ENCODE measurements around the gene WDR1. TPM values are rescaled to one million over a fixed set of nuclear protein-coding genes. Genes with fewer than 3 reads are reported as not detected.

WDR1 gene
- total RNA-seq, 1 experiment from 2014 or later, result 335 TPM

GRCh38 chr4:10085828-10086505 lies 30.6 kb downstream of the WDR1 start:
- no peak for DNase-seq (ENCODE audit: low read depth)

DNA sequence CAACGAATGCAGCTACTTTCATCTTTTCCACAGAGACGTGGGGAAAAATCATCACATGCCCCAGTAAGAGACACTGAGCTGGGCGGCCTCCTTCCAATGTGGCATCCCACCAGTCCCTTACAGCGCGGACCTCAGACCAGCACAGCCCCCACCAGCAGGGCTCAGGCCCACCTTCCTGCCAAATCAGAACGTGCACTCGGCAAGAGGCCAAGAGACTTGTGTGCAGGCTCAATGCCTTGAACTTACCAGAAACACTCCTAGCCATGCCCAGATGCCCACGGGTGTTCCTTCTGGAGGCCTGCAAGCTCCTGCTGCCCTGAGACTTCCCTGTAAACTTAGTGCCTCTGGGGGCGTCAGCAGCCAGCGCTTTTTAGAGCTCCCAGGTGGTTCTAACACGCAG lies 31.2 kb downstream of the WDR1 start:
- no peak for DNase-seq (ENCODE audit: low read depth)

DNA sequence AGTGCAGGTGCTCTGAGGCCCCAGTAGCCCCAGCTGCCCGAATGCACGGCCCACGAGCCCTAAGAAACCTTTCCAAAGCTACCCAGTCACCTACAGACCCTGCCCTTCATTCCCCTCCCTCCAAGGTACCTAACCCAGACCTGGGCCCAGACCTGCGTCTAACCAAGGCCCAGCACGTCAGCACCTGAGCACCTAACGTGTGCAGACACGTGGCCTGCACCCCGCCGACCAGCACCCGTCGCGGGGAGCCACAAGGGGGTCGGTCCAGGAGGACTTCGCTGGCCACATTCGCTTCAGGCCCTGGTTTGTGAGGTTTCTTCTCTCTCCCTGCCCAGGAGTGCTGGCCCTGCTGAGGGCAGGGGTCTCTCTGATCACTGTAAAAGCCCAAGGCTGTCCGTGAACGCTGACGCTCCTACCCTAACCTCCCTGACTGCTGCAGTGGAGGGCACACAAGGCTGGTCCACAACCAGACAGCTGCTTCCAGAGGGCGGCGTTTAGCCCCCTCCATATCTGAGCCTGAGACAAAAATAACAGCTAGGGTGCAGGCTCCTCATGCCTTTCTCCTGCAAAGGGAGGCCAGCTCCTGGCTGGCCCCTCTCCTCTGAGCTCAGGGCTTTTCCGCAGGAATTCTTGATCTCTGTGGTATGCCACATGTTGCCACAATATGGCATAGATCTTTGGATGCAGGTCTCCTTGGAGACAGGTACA lies 31.8 kb downstream of the WDR1 start:
- DNase-seq (ENCODE audit: low read depth), result no peak

DNA sequence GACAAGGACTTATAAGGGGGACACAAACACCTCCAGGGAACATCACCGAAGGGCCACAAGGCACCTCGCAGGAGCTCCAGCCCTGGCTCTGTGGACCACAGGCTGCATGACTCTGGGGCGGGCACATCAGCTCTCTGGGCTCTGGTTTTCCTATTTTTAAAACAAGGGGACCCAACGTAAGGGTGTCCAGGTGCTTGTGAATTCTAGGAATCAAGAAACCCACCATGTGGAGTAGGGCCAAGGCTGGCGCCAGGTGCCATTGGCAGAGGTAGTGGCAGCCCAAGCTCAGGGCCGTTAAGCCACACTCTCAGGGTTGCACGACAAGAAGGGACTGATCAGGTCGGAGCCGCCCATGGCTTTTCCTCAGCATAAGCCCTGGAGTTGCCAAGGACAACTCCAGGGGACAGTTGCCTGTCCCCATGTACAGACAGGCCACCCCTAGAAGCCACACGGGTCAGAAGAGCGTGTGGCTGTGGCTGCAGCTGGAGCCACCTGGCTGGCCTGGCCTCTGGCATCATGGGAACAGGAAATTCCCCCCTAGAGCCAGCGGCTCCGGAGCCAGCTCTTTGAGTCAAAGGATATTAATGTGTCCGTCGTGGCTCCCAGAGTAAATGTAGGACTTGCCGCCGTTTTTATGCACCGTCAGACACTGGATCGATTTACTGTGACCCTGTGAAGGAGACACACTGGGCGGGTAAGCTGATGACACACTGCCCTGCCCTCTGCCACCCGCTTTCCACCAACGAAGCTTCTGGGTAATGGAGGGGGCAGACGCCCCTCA lies 32.5 kb downstream of the WDR1 start:
- DNase-seq (ENCODE audit: low read depth), result no peak

GRCh38 chr4:10083331-10083771 lies 33.2 kb downstream of the WDR1 start:
- DNase-seq (ENCODE audit: low read depth), result no peak

DNA sequence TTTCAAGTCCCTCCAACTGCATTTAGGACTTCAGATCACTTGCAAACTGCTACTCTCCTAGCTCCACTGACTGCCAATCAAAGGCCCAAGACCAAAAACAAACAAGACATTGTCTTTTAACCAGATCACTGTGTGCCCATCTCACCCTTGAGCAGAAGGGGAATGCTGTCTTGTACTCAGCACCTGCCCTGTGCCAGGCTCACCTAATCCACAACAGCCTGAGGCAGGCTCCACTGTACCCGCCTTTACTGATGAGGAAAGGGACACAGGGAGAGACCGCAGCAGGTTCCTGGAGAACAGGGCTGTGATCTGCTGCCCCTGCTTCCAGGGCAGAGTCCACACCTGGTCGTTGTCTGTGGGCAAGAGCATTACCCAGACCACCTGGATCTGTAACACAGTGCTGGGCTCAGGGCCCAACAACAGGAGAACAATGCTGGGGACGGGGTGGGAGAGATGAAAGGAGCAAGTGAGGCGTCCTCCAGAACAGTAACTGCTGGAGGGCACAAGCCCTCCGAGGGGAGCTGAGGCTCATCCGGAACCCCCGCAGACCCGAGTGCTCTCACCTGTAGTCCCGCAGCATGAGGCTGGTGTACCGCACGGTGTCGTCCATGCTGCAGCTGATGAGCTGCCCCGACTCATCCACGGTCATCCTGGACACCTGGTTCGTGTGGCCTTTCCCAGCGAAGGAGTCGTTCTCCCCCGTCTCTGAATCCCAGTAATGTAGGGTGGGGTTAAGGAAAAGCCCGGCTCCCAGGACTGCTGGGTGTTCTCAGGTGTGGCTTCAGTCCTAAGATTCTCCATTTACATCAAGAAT lies 33.9 kb downstream of the WDR1 start:
- no peak for DNase-seq (ENCODE audit: low read depth)

DNA sequence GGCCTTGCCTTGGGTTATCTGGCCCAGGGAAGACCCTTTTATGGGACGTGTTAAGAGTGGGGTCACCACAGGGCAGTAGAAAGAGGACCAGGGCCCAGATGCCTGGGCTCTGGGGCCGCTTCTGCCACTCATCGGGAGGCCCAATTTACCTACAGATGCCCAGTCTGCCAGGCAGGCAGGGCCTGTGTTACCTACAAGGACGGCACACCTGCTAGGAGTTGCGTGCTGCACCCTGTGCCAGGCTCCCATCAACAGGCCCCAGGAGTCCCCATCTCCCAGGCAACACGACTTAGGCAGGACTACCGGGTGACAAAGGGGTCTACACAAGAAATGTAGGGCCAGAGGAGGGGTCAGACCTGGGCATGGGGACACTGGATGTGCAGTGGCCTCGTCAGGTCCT lies 34.6 kb downstream of the WDR1 start:
- DNase-seq (ENCODE audit: low read depth), result no peak

GRCh38 chr4:10081218-10081606 lies 35.4 kb downstream of the WDR1 start:
- no peak for DNase-seq (ENCODE audit: low read depth)

DNA sequence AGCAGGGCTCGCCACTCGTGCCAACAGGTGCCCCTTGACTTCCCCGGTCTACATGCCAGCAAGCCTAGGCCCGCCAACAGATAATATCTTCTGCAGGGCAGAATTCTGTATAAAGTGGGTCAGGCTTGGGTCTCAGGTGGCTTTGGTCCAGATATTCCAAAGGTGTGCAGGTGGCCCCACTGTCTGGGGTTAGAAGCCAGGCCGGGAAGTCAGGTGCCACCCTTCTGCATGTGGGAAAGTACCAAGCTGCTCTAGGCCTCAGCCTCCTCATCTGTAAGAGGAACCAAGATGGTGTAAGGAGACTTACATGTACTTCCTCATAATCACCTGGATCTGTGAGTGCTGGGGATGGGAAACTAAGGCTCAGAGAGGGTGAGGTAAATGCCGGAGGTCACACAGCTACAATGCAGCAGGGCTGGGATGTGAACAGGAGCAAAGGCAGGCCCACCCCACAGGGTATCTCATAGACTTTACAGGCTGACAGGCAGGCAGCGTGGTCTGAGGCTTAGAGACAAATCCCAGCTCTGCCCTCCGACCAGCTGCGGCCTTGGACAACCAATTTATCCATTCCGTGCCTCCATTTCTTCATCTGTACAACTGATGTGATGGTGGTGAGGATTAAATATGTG lies 35.9 kb downstream of the WDR1 start:
- DNase-seq (ENCODE audit: low read depth), result no peak

DNA sequence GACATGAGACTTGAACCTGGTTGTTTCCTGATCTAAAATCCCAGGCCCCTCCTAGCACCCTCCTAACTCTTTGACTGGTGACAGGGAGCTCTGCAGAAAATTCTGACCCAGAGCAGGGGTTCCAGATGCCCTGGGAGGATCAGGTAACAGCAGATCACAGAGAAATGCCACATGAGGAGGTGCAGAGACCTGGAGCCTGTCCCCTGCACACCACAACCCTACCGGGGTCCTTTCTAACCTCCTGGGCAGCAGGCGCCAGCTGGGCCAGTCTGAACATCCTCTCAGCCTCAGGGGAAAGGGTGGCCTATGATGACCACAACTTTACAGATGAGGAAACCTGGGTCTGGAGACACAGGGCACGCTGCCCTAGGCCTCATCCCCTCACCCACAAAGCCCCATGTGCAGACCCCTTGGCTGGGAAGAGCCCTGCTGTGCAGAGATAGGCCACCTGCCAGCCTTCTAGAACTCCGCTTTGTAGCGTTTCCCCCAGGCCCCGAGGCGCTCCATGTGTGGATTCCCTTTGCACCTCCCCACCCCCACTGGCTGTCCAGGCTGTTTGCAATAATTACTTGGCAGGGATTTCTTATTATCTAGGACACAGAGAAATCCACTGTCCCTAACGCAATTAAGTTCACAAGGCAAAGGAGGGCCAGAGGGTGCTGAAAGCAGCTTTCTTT lies 36.5 kb downstream of the WDR1 start:
- DNase-seq (ENCODE audit: low read depth), result no peak

DNA sequence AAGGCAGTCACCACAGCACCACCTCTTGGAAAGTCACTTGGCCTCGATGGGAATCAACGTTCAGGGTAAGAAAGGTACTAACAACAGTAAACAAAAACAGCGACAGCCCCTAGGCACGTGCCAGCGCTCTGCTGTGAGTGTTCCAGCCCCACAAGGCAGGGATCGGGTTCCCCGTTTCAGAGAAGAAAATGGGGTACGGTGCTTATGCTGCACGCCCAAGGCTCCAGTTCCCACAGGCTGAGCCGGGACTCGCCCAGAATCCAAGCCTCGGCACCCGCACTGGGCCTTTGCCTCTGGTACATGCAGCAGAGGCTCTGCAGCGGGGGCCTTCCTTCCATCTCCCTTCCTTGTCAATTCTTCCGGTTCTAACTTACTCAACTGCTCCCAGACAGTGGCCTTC lies 37.3 kb downstream of the WDR1 start:
- no peak for DNase-seq (ENCODE audit: low read depth)

- DNase-seq (ENCODE audit: low read depth), result no peak
These were observed 37.9 kb downstream of the WDR1 start for GRCh38 chr4:10078481-10079233.

- DNase-seq (ENCODE audit: low read depth), result no peak
These were observed 38.9 kb downstream of the WDR1 start for GRCh38 chr4:10077483-10078335.

DNA sequence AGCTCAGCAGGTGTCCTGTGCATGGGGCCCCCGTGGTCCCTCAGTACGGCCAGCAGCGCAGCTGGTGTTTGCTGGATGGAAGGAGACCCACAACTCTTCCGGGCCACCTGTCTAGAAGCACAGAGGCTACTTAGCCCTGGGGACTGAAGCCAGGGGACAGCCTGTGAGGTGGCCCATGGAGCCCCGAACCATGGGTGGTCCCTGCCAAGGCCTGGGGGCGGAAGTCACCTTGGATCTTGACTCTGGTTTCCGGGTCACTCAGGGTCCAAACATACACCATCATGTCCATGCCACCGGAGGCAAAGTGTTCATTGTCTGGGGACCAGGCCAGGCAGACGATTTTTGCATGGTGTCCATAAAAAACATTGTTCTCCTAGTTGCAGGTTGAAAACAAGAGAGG lies 39.5 kb downstream of the WDR1 start:
- DNase-seq (ENCODE audit: low read depth), result no peak

DNA sequence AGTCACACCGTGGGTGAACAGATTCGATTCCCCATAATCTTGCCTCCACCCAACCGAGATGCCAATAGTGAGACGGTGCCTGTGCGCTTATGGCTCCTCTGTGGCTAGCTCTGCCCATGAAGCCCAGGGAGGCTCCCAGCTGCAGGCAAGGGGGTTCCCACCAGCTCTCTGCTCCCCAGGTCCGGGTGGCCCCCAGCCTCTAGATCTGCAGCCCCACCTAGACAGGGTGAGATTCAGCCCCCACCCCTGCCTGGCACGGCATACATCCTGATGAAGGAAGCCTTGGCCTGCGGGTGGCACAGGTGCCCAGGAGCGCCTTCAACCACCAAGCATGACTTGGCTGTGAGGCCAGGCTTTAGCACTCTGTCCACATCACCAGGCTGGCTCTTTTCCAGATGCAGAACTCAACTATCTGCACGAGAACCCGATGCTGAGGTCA lies 40.6 kb downstream of the WDR1 start:
- peak; percentile 30 for DNase-seq (ENCODE audit: low read depth)

DNA sequence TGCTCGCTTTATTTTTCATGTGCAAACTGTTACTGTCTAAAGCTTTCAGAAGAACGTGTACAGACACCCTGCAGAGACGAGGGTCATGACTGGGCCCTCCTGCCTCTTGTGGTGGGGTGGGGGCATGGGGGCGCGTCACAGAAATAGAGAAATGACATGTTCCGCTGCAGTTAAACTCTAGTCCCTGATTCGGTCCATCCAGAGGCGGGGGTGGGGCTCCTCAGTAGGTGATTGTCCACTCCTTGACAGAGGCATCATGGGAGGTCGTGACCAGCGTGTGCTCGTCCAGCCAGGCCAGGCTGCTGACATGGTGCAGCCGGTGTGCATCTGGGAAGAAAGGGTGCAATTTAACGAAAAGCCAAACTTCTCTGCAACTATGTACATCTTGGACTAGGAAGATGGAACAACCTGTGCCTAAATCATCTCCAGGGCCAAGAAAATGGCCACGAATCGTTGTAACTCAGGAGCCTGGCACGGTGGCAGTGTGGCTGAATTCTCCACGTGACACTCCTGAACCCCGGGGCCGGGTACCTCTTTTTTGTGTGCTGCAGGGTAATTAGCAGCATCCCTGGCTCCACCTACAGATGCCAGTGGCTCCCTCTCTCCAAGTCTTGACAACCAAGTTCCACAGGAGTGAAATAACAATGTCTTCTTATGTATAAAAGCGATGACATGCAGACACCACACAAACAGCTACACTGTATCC lies 41.3 kb downstream of the WDR1 start:
- no peak for DNase-seq (ENCODE audit: low read depth)

DNA sequence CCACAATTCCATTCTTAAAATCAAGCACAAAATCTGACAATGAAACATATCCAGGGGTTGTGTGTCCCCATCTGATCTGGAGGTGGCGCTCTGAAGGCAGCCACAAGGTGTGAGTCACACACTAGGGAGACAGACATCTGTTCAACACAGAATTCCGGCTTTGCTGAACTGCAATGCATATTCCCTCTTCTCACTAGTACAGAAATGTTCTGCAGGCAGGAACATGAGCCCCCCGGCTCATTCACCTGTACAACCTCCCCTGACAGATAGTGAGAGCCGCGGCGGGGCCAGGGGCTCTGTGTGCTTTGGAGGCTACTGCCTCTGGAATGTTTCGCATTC lies 41.9 kb downstream of the WDR1 start:
- DNase-seq (ENCODE audit: low read depth), result peak; percentile 77

DNA sequence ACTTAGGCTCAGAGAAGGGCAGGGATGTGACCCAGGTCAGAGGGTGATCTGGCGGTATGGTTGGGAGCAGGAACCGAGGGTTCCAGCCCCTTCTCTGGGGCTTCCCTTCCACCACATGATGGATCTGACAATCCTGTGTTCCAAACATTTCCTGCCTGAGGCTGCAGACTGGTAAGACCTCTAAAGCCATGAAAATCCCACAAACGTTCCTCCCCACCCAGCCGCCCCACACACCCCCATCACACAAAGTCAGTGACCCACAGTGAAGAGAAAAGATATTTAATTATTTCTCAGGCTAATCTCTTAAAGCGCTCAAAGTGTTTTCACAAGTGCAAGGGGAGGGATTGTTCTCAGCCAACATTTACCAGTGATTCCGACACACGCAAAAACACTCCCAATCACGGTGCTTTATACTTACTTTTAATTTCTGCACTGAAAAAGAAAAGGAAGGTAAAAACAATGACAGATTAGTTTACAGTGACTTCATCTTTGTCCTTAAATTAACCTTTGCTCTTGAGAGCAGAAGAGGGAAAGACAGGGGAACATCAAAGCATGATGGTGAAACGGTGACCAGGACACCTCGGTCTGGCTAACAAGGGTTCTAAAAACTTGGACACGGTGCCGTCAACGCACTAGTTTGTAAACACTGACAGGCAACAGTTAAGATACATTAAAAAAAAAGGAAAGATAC lies 42.4 kb downstream of the WDR1 start:
- no peak for DNase-seq (ENCODE audit: low read depth)

Measured in LHCN-M2 (cell line).